Loucy (cell line): Measurements from ENCODE around the gene NANOS3.

Experiments
- EZH2phosphoT487 ChIP-seq: fragments of 200-600 bp; IDR thresholded peaks from 2 replicates; pipeline ENCODE4 v1.6.1; 2018; ENCODE audit warnings: antibody characterized with exemption, mild to moderate bottlenecking, moderate library complexity, borderline replicate concordance
- TF ChIP-seq, protein P1 (sequence below): fragments of 200-600 bp; sonication (generic); conservative IDR thresholded peaks from 2 replicates; pipeline ENCODE4 v1.5.1; 2014; ENCODE audit warnings: mild to moderate bottlenecking, antibody characterized with exemption, low read length

DNA sequence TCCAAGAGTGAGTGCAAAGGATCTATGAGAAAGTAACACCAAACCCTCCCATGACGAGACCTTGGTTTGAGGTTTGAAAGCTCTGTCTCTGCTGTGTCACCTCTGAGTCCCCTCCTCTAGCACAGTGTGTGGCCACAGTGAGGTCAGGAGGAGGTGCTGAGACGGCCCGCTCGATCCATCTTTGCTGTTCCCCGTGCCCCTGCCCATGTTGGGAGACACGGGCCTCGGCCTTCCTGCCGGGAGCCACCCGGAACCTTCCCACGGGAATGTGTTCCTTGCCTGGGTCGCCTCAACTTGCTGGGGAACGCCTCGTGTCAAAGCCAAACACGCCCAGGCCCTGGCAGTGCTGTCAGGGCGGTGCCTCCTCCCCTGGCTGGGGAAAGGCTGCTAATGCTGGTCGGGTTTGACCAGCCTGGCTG, 10.1 kb downstream of the NANOS3 start:
- TF ChIP-seq, protein P1, sequence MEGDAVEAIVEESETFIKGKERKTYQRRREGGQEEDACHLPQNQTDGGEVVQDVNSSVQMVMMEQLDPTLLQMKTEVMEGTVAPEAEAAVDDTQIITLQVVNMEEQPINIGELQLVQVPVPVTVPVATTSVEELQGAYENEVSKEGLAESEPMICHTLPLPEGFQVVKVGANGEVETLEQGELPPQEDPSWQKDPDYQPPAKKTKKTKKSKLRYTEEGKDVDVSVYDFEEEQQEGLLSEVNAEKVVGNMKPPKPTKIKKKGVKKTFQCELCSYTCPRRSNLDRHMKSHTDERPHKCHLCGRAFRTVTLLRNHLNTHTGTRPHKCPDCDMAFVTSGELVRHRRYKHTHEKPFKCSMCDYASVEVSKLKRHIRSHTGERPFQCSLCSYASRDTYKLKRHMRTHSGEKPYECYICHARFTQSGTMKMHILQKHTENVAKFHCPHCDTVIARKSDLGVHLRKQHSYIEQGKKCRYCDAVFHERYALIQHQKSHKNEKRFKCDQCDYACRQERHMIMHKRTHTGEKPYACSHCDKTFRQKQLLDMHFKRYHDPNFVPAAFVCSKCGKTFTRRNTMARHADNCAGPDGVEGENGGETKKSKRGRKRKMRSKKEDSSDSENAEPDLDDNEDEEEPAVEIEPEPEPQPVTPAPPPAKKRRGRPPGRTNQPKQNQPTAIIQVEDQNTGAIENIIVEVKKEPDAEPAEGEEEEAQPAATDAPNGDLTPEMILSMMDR: no peak
- TF ChIP-seq EZH2phosphoT487: no peak
